Gastroesophageal sphincter (tissue), 3 donors: ENCODE data around the gene PANK4.

Source experiments
- EP300 ChIP-seq: sonication (generic); formaldehyde crosslinking; IDR thresholded peaks from one replicate; pipeline ENCODE4 v1.6.1; 2017; ENCODE audit warnings: antibody characterized with exemption, mild to moderate bottlenecking
- POLR2AphosphoS5 ChIP-seq: sonication (generic); formaldehyde crosslinking; IDR thresholded peaks from one replicate; pipeline ENCODE4 v1.6.1; 2017; ENCODE audit warnings: antibody characterized with exemption
- TF ChIP-seq, protein P1 (sequence below), 4 experiments: fragments of 200-600 bp in 2 of 4; fragments of 450-650 bp in 2 of 4; sonication (generic) in 1 of 4; IDR thresholded peaks; one replicate each; pipeline ENCODE4 v1.5.1; 2017 to 2019; ENCODE audit warnings: antibody characterized with exemption in 4 of 4, mild to moderate bottlenecking in 2 of 4, moderate library complexity in 2 of 4

DNA sequence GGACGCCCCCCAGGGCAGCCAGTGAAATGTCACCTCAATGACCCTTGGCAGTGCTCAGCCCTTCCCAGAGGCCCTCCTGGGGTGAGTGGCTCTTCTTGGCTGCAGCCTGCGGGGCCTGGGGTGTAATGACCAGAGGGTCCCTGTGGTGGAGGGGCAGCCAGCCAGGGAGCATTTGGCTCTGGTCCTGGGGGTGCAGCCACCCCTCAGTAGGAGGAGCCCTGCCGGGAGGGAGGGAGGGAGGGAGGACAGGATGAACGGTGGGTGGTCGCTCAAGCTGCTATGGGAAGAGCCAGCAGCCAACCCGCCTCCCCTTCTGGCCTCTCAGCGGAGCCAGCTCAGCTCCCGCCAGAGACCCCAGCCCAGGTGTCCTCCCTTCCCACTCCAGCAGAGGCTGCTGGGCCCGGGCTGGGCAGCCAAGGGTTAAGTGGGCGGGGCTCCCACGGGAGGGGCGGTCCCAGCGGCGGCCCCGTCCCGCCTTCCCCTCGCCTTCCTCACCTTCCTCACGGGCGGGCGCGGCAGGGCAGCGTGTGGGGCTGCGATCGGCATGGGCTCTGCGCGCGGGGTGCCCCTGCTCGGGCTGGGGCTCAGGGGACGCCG lies 59.3 kb downstream of the PANK4 start:
- TF ChIP-seq POLR2AphosphoS5 = no peak
- TF ChIP-seq, protein P1, sequence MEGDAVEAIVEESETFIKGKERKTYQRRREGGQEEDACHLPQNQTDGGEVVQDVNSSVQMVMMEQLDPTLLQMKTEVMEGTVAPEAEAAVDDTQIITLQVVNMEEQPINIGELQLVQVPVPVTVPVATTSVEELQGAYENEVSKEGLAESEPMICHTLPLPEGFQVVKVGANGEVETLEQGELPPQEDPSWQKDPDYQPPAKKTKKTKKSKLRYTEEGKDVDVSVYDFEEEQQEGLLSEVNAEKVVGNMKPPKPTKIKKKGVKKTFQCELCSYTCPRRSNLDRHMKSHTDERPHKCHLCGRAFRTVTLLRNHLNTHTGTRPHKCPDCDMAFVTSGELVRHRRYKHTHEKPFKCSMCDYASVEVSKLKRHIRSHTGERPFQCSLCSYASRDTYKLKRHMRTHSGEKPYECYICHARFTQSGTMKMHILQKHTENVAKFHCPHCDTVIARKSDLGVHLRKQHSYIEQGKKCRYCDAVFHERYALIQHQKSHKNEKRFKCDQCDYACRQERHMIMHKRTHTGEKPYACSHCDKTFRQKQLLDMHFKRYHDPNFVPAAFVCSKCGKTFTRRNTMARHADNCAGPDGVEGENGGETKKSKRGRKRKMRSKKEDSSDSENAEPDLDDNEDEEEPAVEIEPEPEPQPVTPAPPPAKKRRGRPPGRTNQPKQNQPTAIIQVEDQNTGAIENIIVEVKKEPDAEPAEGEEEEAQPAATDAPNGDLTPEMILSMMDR (IDR thresholded peaks at IDR 0.05) = no peak
- TF ChIP-seq EP300 = no peak
